ENCODE data around the gene PHF2. TPM values are rescaled to one million over a fixed set of nuclear protein-coding genes. Genes with fewer than 3 reads are reported as not detected.

The PHF2 gene
- total and polyA plus RNA-seq, 2 of the 8 experiments (the other 6 are each of a cell fraction or from before 2014, with no cell fraction given) = 3.4 to 9.4 TPM

GRCh38 chr9:93684806-93685543 is 108.6 kb downstream of the PHF2 start (continued):
- TF ChIP-seq CEBPB (IDR thresholded peaks at IDR 0.05; ENCODE audit: low read depth, low read length) (no peak), RAD21 (IDR thresholded peaks at IDR 0.05 in 1 of 2, conservative IDR thresholded peaks at IDR 0.05 in 1 of 2; ENCODE audit: low read depth in 2 of 2, low read length in 2 of 2) (peak; percentile 33 to 50; a peak in 3 of 4 replicates), RBBP5 (IDR thresholded peaks at IDR 0.05; ENCODE audit: borderline replicate concordance, low read depth, low read length) (no peak), RFX5 (IDR thresholded peaks at IDR 0.05; ENCODE audit: borderline replicate concordance, low read depth, low read length) (no peak), ATF2 (IDR thresholded peaks at IDR 0.05; ENCODE audit: low read length) (no peak), SP4 (IDR thresholded peaks at IDR 0.05; ENCODE audit: low read length) (no peak)

Measured in H1 (cell line).